Renal cortex interstitium (tissue), 11 donors: ENCODE measurements around the gene PDE6B. TPM values are rescaled to one million over a fixed set of nuclear protein-coding genes. Genes with fewer than 3 reads are reported as not detected.
"Not testable (repeated sequence)": the region's sequence is repeated elsewhere in the genome, so short reads cannot be mapped to it uniquely, and the experiment has no call there.

ENCODE experiments used
- DNase-seq, 11 donors: peaks; one replicate each; pipeline ENCODE4 v3.0.0-alpha.2; 2013; ENCODE audit warnings: low read depth in 9 of 11, low spot score in 4 of 11; ENCODE audit errors: extremely low read depth in 1 of 11
- polyA plus RNA-seq, 3 donors: library from polyadenylated mRNA; unstranded; fragments of 120-200 nt; gene quantifications; one replicate each; pipeline ENCODE4 v1.2.1, GENCODE V29; 2013; ENCODE audit not compliant: insufficient read length in 3 of 3

Gene PDE6B
- polyA plus RNA-seq, 3 donors, result 42.4 to 51.1 (median 44.0) TPM

- no peak for DNase-seq
These were observed 36.7 kb downstream of the PDE6B start for GRCh38 chr4:661881-662761.

GRCh38 chr4:663046-663437, 37.7 kb downstream of the PDE6B start:
- DNase-seq, result no peak

GRCh38 chr4:663438-664428, 38.4 kb downstream of the PDE6B start:
- peak in 4 of 11 donors; percentile 54 to 75 (median 63) for DNase-seq

- no peak for DNase-seq
These were observed 39.4 kb downstream of the PDE6B start for GRCh38 chr4:664713-665231.

GRCh38 chr4:665381-665750, 40.0 kb downstream of the PDE6B start:
- no peak for DNase-seq

- DNase-seq, result no peak
These were observed 40.5 kb downstream of the PDE6B start for GRCh38 chr4:665751-666435.

GRCh38 chr4:666436-666810, 41.0 kb downstream of the PDE6B start:
- no peak for DNase-seq

GRCh38 chr4:666822-667544, 41.6 kb downstream of the PDE6B start:
- no peak for DNase-seq

GRCh38 chr4:667545-667925, 42.2 kb downstream of the PDE6B start:
- no peak for DNase-seq

- DNase-seq, result not testable (repeated sequence)
These were observed 42.8 kb downstream of the PDE6B start for GRCh38 chr4:668219-668618.

- not testable (repeated sequence) for DNase-seq
These were observed 44.6 kb downstream of the PDE6B start for GRCh38 chr4:669806-670559.

- no peak for DNase-seq
These were observed 46.4 kb downstream of the PDE6B start for GRCh38 chr4:671769-672168.

GRCh38 chr4:673349-674091, 48.1 kb downstream of the PDE6B start:
- no peak for DNase-seq

GRCh38 chr4:674172-675035, 49.0 kb downstream of the PDE6B start, which contains the start of the genes ATP5ME and MYL5:
ATP5ME (minus strand) TSS chr4:674276; CDS start chr4:674247, 29 bp downstream.
MYL5 (plus strand) TSS chr4:674542; CDS start chr4:678027, 3,485 bp downstream.
- DNase-seq, result peak; percentile 90 to 97 (median 95)

- DNase-seq, result no peak
These were observed 49.9 kb downstream of the PDE6B start for GRCh38 chr4:675036-675882.
